ENCODE results near the gene ALG3.

ALG3 gene

DNA sequence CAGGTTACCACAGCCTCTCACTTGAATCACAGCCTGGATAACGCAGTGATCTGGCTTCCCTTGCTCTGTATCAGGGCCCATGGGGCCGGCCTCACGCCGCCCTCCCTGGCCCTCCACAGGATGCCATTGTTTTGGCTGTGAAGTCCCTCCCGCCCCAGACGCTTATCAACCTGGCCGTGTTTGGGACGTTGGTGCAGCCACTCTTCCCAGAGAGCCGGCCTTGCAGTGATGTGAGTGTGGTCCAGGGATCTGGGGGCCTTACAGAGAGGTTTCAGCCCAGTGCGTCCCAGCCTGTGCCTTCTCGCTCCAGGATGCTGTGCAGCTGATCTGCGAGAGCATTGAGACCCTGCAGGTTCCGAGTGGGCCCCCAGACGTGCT, 12.7 kb downstream of the ALG3 start:
- Histone ChIP-seq H3K9ac (peak overlapping the region; percentile 61), H3K4me2 (peak overlapping the region; percentile 97), H3K4me1 (peaks cover 76% of the 10 kb centered on the region), H3K9me3 (no peaks in the 10 kb centered on the region), H3K4me3 (no peak overlapping the region), H3K27ac (peak overlapping the region; percentile 90), H3K36me3 (no peaks in the 10 kb centered on the region; the same call in 1 of the 2 replicates), H3K27me3 (peaks cover 17% of the 10 kb centered on the region), H4K20me1 (peaks cover 27% of the 10 kb centered on the region)
- no peak for TF ChIP-seq Cebpa-rat (IDR thresholded peaks at IDR 0.05)

DNA sequence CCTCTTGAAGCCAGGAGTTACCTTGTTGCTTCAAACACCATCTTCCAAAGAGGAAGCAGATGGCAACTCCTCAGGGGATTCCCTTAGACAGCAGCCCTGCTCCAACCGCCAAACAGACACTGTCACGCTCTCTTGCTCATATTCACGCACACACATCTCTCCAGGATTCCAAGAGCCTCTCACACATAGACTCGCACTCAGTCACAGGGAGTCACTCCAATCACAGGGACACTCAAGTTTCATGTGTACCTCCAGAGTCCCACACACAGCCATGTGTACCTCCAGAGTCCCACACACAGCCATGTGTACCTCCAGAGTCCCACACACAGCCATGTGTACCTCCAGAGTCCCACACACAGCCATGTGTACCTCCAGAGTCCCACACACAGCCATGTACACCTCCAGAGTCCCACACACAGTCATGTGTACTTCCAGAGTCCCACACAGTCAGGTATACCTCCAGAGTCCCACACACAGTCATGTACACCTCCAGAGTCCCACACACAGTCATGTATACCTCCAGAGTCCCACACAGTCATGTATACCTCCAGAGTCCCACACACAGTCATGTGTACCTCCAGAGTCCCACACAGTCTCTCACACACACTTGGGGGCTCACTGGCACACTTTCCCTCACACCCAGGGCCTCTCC, 13.3 kb downstream of the ALG3 start:
- Histone ChIP-seq H3K36me3 (no peaks in the 10 kb centered on the region), H3K4me2 (peak overlapping the region; percentile 97), H3K27me3 (peaks cover 22% of the 10 kb centered on the region), H4K20me1 (peaks cover 27% of the 10 kb centered on the region), H3K9me3 (no peaks in the 10 kb centered on the region), H3K4me1 (peaks cover 81% of the 10 kb centered on the region), H3K9ac (peak overlapping the region; percentile 61), H3K4me3 (peak overlapping the region; percentile 39; the same call in 1 of the 2 replicates), H3K27ac (peak overlapping the region; percentile 90)
- TF ChIP-seq Cebpa-rat (IDR thresholded peaks at IDR 0.05): no peak

DNA sequence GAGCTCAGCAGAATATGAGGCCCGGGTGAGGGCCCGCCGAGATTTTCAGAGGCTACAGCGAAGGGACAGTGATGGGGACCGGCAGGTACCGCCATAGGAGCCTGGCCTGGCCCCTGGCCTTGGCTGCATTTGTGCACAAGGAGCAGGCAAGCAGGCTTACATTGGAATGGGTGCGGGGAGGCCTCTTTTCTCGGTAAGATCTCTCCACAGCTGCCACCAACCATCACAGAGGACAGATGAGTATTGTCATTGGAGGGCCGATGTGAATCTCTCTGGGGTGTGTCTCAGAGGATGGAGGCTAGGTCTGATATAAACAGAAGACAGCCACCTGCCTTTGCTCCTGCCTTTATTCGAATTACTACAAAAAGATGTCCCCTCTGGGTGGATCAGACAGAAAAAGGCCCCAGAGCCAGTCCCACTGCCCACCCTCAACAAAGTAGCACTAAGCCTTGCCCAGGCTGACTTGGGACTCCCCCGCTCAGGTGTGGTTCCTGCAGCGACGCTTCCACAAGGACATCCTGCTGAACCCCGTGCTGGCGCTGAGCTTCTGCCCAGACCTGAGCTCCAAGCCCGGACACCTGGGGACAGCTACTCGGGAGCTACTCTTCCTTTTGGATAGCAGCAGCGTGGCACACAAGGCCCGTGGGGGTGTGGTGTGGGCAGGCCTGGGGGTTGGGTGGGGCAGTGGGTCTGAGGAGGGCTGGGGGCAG, 13.9 kb downstream of the ALG3 start:
- no peaks in the 10 kb centered on the region for H3K9me3 ChIP-seq
- H3K9ac ChIP-seq: peak overlapping the region; percentile 61
- H3K36me3 ChIP-seq: no peaks in the 10 kb centered on the region
- TF ChIP-seq Cebpa-rat (IDR thresholded peaks at IDR 0.05): no peak
- peaks cover 27% of the 10 kb centered on the region for H4K20me1 ChIP-seq
- peak overlapping the region; percentile 39; the same call in 1 of the 2 replicates for H3K4me3 ChIP-seq
- peak overlapping the region; percentile 97 for H3K4me2 ChIP-seq
- H3K27ac ChIP-seq: peak overlapping the region; percentile 90
- H3K4me1 ChIP-seq: peaks cover 88% of the 10 kb centered on the region
- peaks cover 29% of the 10 kb centered on the region for H3K27me3 ChIP-seq

DNA sequence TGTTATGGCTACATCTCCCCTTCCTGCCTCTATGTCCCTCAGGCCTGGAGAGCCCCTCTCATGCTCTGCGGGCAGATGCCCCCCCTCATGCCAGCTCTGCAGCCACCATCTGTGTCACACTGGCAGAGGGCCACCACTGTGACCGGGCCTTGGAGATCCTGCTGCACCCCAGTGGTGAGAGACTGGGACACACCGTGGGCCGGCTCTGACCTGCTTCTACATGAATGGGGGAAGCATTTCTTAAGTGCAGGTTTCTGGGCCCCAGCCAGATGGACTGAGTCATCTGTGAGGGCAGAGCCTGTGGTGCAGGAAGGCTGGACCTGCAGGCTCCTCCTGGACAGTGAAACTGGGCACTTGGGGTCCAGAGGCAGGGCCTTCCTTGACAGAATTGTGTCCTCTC, 14.5 kb downstream of the ALG3 start:
- no peak for TF ChIP-seq Cebpa-rat (IDR thresholded peaks at IDR 0.05)
- Histone ChIP-seq H3K27me3 (peaks cover 35% of the 10 kb centered on the region), H3K4me2 (peak overlapping the region; percentile 97), H4K20me1 (peaks cover 25% of the 10 kb centered on the region), H3K27ac (peak overlapping the region; percentile 90), H3K4me3 (peak overlapping the region; percentile 39; the same call in 1 of the 2 replicates), H3K9ac (peak overlapping the region; percentile 61), H3K4me1 (peaks cover 90% of the 10 kb centered on the region), H3K9me3 (no peaks in the 10 kb centered on the region), H3K36me3 (no peaks in the 10 kb centered on the region)

DNA sequence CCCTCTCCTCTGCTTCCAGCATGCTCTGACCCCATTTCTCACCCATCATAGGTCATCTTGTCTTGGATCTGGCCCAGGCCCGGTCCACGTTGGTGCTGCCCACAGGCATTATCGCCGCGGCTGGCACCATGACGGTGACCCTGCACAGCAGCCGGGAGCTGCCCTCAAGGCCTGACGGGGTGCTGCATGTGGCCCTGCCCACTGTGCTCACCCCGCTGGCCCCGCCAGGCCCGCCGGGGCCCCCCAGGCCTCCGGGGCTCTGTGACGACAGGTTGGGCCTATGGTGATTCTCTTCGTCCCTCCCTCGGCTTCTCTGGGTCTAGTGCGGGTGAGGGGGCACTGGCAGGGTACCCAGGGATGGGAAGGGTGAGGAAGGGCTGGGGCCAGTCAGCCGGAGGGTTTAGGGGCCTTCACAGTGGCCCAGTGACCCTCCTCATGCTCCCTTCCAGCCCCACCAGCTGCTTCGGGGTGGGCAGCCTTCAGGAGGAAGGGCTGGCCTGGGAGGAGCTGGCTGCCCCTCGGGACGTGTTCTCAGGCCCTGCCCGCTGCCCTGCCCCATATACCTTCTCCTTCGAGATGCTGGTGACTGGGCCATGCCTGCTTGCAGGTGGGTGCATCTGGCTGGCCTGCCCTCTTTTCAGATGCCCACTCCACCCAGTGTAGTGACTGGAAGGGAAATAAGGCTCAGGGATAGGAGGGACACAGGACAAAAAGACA, 15.5 kb downstream of the ALG3 start:
- Histone ChIP-seq H4K20me1 (peaks cover 28% of the 10 kb centered on the region), H3K4me1 (peaks cover 90% of the 10 kb centered on the region), H3K4me3 (no peak overlapping the region), H3K4me2 (peak overlapping the region; percentile 97), H3K36me3 (no peaks in the 10 kb centered on the region), H3K27me3 (peaks cover 45% of the 10 kb centered on the region), H3K27ac (peak overlapping the region; percentile 90; the same call in 1 of the 2 replicates), H3K9ac (0 out of 2 replicates have a peak overlapping the region, but pooled peaks have one; percentile 17), H3K9me3 (no peaks in the 10 kb centered on the region)
- TF ChIP-seq Cebpa-rat (IDR thresholded peaks at IDR 0.05): no peak

DNA sequence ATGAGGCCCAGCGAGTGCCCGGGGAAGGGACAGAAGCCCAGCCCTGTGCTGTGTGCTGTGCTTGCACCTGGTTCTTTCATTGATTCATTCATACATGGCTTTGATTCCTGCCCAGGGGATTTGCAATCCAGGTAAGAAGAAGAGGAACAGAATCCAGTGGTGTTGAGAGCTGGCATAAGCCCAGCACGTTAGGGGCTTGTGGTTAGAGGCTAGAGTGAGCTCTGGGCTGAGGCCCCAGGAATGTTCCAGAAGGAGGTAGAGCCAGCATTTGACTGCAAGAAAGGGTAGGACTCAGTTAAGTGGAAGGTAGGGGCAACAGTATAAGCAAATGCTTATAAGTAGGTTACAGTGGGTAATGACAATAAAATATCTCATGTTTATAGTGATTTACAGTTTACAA, 17.1 kb downstream of the ALG3 start:
- Histone ChIP-seq H3K9me3 (no peaks in the 10 kb centered on the region), H3K4me2 (peak overlapping the region; percentile 100; the same call in 1 of the 2 replicates), H3K27me3 (peaks cover 52% of the 10 kb centered on the region), H3K27ac (no peak overlapping the region), H4K20me1 (peaks cover 34% of the 10 kb centered on the region), H3K36me3 (no peaks in the 10 kb centered on the region), H3K9ac (no peak overlapping the region), H3K4me3 (no peak overlapping the region), H3K4me1 (peaks cover 74% of the 10 kb centered on the region)
- TF ChIP-seq Cebpa-rat (IDR thresholded peaks at IDR 0.05): no peak

DNA sequence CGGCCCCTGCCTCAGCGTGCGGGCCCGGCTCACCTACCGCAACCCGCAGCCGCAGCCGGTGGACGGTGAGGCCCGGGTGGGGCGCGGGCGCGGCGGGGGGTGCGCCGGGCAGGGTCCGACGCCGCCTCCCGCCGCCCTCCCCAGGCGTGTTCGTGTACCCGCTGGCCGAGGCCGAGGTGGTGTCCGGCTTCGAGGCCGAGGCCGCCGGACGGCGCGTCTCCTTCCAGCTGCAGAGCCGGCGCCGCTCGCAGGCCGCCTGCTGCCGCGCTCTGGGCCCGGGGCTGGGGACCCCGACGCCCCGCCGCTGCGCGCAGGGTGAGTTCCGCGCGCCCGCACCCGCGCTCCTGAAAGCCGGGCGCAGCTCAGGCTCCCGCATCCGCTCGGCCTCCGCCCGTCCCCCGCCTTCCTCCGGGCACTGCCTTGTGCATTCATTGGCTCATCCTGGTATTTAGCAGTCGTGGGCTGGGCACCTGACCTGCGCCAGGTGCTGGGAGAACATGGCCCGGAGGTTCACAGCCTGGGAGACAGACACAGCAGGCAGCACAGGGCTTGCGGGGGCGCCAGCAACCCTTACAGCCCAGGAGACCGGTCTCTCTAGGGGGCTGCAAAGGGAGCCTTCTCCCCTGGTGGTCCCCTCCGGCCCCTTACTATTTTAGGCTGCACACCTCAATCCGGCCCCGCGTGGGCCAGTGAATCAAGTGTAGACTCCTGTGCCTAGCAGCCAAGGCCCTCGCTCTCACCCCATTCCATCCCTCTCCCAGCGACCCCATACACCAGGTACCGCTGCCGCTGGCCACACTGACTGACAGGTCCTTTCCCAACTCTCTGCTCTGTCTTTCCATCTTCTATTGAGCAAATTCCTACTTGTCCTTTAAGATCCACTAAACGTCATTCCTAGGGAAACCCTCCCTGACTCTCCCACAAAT, 17.9 kb downstream of the ALG3 start:
- Histone ChIP-seq H3K27me3 (peaks cover 52% of the 10 kb centered on the region), H3K36me3 (no peaks in the 10 kb centered on the region), H3K9me3 (no peaks in the 10 kb centered on the region), H3K4me3 (peak overlapping the region; percentile 80), H3K27ac (no peak overlapping the region), H3K4me1 (peaks cover 66% of the 10 kb centered on the region), H4K20me1 (peaks cover 34% of the 10 kb centered on the region), H3K9ac (peak overlapping the region; percentile 63; the same call in 1 of the 2 replicates), H3K4me2 (peak overlapping the region; percentile 100)
- TF ChIP-seq Cebpa-rat (IDR thresholded peaks at IDR 0.05): no peak

DNA sequence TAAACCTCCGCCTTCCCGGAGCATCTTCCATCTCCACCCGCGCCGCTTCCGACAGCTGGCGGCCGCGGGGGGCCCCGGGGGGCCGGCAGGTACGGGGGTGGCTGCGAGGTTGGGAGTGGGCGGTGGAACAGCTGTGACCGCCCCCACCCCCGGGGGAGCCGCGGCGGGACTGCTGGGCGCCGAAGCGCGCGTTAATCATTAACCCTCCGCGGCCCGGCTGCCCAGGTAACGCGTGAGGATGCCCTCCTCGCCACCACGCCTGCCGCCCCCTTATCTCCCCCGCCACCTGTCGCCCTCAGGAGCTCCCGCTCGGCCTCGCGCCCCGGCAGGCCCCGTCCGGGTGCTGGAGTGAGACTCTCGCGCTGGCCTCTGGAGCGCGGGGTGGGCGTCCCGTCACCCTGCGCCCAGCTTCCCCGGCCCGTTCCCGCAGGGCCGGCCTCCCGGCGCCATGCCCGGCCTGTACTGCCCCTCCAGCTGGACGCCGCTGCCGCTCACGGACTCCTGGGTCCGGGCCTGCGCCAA, 18.6 kb downstream of the ALG3 start:
- Histone ChIP-seq H3K4me1 (peaks cover 58% of the 10 kb centered on the region), H3K27ac (no peak overlapping the region), H3K4me3 (peak overlapping the region; percentile 80), H3K36me3 (no peaks in the 10 kb centered on the region), H3K4me2 (peak overlapping the region; percentile 100), H3K9ac (peak overlapping the region; percentile 63), H4K20me1 (peaks cover 34% of the 10 kb centered on the region), H3K9me3 (no peaks in the 10 kb centered on the region), H3K27me3 (peaks cover 52% of the 10 kb centered on the region)
- no peak for TF ChIP-seq Cebpa-rat (IDR thresholded peaks at IDR 0.05)
